Occipital lobe (tissue), 2 donors: Measurements from ENCODE around the gene MICAL2. TPM values are rescaled to one million over a fixed set of nuclear protein-coding genes. Genes with fewer than 3 reads are reported as not detected.

ENCODE experiments used
- DNase-seq: peaks from one replicate; lab custom pipeline; 2025; lab: John Stamatoyannopoulos, UW
- total RNA-seq: library from RNA; depleted of rRNA; stranded (reverse); fragments of >200 nt; gene quantifications from one replicate; pipeline ENCODE4 v1.2.3, GENCODE V29; 2014

Gene MICAL2
- total RNA-seq, 1 donor from 2014 or later: 28.2 TPM

- no peak for DNase-seq
These were observed 159.2 kb downstream of the MICAL2 start for GRCh38 chr11:12269446-12270214.

DNA sequence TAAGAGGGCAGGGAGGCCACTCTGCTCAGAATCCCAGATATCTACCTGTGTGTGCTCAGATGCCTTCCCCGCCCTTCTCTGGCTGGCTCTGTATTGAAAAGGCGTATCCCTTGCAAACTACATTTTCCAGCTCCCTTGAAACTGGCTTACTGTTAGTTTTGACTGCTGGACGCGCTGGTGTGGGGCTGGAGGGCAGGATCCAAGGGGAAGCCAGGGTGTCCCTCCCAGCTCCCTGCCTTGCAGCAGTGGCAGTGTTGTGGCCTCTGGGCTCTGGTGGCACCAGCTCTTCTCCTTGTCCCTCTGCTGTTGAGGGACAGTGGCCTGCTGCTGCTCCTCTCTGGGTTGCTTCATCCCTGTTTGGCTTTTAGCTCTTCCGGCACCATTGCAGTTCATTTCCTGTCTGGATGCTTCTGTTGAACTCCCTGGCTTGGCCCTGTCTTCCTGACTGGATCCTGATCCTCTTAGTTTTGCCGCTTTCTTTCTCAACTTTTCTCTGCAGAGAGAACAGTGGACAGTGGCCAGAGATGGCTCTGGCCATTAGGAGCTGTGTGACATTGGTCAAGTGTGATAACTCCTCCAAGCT lies 159.9 kb downstream of the MICAL2 start:
- DNase-seq: no peak

- DNase-seq: no peak
These were observed 160.4 kb downstream of the MICAL2 start for GRCh38 chr11:12270817-12271216.

DNA sequence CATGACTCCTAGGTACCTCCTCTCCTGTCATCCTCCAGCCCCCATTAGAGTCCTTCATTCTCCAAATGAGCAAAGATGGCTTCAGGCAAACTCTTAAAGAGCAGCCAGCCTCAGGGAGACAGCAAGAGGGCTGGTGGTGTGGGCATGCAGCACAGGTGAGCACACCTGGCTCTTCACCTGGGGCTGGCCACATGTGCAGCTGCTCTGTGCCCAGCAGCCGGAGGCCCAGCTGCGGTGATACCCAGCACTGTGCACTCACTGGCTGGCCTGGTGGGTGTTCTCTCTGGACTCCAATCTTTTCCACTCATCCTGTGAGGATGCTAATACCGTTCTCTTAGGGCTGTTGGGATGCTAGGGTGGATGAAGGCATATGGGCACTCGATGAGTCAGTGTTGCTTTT lies 160.9 kb downstream of the MICAL2 start:
- DNase-seq: no peak

DNA sequence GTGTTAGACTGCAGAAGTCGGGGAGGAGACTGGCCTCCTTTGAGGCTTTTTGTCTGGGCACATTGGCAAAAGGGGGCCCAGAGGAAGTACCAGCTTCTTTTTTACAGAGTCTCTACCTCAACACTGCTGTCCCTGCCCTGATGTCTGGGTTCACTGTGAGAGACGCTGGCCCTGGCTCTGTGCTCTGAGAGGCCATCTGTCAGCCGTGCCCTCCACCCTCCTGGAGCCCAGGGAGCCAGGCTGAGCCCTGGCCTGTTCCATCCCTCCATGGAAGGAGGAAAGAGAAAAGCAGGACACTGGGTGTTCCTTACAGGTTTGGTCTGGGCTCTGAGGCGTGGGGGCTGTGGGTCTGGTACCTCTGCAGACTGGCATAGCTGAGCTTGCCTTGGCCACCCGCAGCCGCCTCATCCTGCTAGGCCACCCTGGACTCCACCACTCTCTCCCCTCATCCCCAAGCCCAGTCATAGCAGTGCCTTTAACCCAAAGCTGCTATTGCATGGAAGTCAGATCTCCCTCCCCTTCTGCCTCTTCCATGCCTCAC lies 161.5 kb downstream of the MICAL2 start:
- no peak for DNase-seq

GRCh38 chr11:12272821-12273617 lies 162.6 kb downstream of the MICAL2 start:
- no peak for DNase-seq

- DNase-seq: no peak
These were observed 163.2 kb downstream of the MICAL2 start for GRCh38 chr11:12273618-12273995.

DNA sequence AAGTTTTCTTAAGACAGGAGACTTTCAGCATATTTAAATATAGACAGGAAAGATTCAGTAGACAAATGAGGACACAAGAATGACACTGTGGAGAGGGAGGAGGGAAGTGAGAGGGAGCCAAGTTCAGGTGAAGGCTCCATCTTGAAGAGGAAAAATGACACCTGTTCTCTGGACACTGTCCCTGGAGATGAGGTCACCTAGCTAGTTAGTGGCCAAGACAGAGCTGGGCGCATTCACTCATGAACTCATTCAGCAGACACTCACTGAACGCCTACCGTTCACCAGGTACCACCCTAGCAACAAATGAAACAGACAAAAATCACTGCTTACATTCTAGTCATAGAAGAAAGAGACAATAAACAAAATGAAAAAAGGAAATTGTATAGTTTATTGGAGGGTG lies 163.7 kb downstream of the MICAL2 start:
- DNase-seq: no peak

DNA sequence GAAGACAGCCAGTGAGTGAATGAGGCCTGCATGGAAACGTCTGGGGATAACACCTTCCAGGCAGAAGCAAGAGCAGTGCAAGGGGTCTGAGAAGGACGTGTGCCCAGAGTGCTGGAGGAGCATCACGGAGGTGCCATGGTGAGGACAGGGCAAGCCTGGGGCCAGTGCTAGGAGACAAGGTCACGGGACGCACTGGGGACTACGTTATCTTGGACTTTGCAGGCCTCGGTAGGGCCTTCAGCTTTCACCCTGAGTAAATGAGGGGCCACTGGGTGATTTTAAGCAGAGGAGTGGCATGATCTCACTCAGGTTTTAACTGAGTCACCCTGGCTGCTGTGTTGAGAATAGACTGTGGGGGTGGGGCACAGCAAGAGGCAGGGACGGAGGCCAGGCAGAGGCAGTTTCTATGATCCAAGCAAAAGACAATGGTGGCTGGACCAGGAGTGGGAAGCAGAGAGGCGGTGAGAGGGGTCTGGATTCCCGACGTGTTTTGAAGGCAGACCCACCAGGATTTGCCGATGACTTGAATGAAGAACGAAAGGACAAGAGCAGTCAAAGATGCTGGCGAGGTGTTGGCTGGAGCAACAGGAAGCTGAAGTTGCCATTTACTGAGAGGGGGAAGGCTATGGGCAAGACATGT lies 164.3 kb downstream of the MICAL2 start:
- DNase-seq: no peak

GRCh38 chr11:12275818-12276217 lies 165.4 kb downstream of the MICAL2 start:
- no peak for DNase-seq

- no peak for DNase-seq
These were observed 166.0 kb downstream of the MICAL2 start for GRCh38 chr11:12276356-12276755.

DNA sequence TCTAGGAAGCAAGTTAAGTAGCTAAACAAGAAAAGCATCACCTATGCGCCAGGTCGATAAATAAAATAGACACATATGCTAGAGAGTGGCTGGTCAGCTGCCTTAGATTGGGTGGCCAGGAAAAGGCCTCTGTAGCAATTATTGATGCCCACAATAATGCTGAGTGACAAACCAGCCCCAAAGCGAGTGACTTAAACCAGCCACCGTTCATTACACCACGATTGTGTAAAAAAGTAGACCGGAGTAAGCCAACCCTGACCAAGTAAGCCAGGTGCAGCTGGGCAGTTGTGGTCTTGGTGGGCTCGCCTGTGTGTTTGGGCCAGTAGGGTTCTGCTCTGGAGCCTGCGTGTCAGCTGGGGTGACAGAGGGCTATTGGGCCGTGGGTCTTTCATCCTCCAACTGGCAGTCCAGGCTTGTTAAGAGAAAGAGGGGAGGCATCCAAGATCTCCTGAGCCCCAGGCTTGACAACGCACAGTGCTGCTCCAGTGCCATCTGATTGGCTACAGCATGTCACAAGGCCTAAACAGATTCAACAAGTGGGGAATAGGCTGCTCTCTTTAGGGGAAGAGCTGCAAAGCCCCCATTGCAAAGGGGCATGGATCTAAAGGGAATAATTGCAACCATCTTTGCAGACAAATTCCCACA lies 166.6 kb downstream of the MICAL2 start:
- DNase-seq: no peak

DNA sequence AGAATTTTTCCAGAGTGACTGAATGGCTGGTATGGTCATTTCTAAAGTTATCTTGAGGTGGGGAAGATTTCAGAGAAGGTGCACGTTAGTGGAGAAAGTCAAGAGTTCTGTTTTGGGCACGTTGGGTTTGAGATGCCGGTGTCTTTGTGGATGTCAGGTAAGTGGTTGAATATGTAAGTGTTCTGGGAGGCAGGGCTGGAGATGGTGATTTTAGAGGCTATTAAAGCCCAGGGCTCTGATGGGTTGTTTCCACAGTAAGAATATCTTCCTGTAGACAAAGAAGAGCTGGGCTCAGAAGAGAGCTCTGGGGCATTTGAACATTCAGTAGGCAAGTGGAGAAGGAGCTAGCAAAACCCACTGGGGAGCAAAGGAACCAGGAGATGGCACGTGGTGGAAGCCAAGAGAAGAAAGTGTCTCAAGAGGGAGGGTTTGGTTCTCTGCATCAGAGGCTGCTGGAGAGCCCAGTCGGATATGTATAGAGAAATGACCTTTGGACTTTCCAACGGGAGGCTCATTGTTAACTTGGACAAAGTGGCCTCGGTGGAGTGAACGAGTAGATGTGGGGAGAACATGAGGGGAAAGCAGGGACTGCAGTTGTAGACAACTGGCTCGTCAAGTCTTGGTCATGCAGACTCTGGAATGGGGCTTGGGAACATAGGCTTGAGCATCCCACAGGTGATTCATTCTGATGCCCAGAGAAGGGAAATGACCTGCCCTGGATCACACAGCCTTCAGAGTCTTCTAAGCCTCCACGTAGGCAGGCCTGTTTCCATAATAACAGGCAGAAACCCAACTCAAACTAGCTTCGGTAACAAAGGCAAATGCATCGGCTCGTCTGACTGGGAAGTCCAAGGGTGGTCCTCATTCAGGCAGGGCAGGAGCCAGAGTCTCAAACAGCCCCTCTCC lies 168.6 kb downstream of the MICAL2 start:
- no peak for DNase-seq

GRCh38 chr11:12279672-12280108 lies 169.3 kb downstream of the MICAL2 start:
- DNase-seq: no peak

GRCh38 chr11:12280199-12280837 lies 169.9 kb downstream of the MICAL2 start:
- DNase-seq: no peak

DNA sequence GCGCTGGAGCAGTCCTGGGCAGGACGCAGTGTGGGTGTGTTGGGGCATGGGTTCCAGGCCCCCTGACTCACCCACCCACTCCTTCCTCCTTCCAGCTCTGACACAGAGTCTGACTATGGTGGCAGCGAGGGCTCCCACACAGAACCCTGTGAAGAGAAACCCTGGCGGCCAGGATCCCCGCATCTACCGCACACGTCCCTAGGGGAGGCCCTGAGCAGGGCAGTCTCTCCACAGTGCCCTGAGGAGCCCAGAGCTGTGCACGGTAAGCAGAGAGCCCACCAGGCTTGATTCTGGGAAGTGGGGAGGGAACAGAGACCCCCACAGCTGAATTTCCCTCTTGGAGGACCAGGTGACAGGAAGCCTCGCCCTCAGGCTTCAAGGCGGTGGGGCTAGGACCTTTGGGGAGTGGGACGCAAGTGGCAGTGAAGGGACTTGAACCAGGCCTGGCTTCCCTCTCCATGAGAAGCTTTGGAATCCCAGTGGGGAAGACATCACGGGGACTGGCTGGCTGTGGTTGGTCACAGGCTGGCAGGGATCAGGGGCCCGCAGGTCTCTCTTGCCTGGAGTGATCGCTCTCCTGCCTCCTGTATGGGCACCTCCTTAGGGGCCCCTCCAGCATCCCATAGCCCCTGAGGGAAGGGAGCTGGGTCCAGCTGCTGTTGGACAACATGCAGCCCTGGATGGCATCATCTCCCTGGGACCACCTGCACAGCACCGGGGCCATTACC lies 170.6 kb downstream of the MICAL2 start:
- no peak for DNase-seq

DNA sequence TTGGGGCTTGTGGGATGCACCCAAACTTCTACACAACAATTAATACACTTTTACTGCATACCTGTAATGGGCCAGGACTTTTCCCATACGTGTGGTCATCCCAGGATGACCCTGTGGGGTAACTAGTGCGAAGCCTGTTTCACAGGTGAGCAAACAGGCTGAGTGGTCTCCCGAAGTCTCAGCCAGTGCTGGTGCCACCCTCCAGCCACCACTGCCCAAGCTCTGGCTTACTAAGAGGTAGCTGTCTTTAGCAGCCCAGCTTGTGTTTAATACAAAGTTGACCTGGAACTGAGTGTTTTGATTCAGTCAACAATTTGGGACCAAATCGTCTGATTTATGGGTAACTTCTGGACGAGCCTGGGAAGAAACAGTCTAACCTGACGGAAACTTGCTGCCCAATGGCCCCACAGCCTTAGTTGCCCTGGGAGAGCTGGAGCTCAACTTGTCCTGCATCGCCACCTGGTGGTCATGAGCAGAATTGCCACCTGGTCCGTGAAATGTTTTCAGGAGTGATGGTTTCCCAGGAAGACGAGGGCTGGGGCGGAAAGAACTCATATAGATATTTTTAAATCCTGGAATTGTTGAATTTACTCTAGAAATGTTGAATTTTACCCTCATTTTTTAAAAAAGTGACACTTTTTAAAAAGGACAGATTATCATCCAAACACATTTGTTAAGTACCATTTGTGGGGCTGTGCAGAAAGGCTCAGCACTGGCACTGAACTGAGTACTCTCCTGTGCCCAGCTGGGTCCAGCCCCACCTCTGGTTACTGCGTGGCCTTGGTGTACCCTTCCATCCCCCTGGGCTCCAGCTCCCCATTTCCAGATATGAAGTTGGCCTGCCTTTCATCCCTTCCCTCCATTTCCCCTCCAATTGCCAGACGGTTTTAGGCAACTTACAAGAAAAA lies 171.4 kb downstream of the MICAL2 start:
- peak; percentile 67 for DNase-seq

DNA sequence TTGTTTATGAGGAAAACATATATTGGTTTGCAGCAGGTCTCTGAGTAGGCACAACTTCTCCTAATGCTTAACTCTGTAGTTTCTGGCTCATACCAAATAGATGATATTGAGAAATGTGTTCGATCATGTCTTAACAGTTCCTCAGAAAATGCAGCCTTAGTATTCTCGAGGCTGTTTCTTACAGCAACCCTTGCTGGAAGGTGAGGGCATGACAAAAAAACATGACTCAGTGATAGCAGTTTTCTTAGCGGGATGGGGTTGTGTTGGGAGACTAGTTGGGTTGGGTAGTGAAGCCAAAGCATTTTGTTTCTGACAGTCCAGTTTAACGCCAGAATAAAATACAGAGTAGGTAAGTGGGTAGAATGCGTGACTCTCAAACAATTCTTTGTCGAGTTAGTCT lies 172.3 kb downstream of the MICAL2 start:
- no peak for DNase-seq
